Measurements from ENCODE around the gene RAPH1. TPM values are rescaled to one million over a fixed set of nuclear protein-coding genes. Genes with fewer than 3 reads are reported as not detected.
A peak's percentile ranks its signal among the peaks of the same experiment; 100 is the strongest.
"Not testable (repeated sequence)": the region's sequence is repeated elsewhere in the genome, so short reads cannot be mapped to it uniquely, and the experiment has no call there.

Gene RAPH1
- total and polyA plus RNA-seq, 2 experiments from 2014 or later: 38.8 to 83.9 TPM

DNA sequence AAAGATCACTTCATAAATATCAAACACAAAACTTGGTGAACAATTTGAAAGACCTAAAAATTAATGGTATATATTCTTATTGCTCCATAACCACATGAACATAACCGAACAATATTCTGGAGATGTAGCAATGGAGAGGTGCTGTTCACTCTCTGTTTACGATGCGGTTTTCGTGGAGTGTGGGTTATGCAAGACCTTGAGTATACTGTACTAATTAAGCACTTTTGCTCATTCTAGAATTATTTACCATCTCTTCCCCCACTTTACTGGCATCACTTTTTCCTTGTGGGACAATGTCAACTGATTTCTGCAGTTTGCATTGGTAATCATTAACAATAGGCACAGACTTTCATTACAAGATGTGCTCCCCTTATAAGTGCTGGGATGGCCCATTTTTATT, 97.6 kb downstream of the RAPH1 start:
- 0 out of 2 replicates have a peak overlapping the region, but pooled peaks have one; percentile 5 for H3K9ac ChIP-seq
- DNase-seq: peak; percentile 30
- H3K9me3 ChIP-seq (ENCODE audit: low read depth): no peaks in the 10 kb centered on the region
- H3K9me2 ChIP-seq (ENCODE audit: insufficient read depth): no peaks in the 10 kb centered on the region
- peaks cover 21% of the 10 kb centered on the region; the same call in 1 of the 2 replicates for H4K20me1 ChIP-seq (ENCODE audit: insufficient read depth)
- no peak overlapping the region for H2AFZ ChIP-seq
- peaks cover 85% of the 10 kb centered on the region for H3F3A ChIP-seq (ENCODE audit: insufficient read depth)
- H3K27ac ChIP-seq: peak overlapping the region; percentile 25
- in situ Hi-C loops (cut with MboI): no loop called here
- 92 to 97% methylated on average over 4 of the region's 4 CpGs for WGBS, 2 experiments (ENCODE audit: low coverage in 1 of 2, low lambda C conversion rate in 2 of 2, missing lambda C conversion rate in 2 of 2)
- H3K36me3 ChIP-seq (ENCODE audit: low read depth): peaks cover 83% of the 10 kb centered on the region
- no peak overlapping the region for H3K4me3 ChIP-seq
- no peaks in the 10 kb centered on the region for H3K27me3 ChIP-seq (replicated peaks; ENCODE audit: insufficient read depth)
- peaks cover 22% of the 10 kb centered on the region; the same call in 1 of the 2 replicates for H3K4me1 ChIP-seq (ENCODE audit: insufficient read depth)
- peaks cover 81% of the 10 kb centered on the region for H3K79me2 ChIP-seq (ENCODE audit: insufficient read depth)
- no peak overlapping the region for H3K4me2 ChIP-seq (ENCODE audit: unreplicated experiment)
- TF ChIP-seq EZH2 (IDR thresholded peaks at IDR 0.05; ENCODE audit: insufficient read depth, poor library complexity, severe bottlenecking): no peak
- TF ChIP-seq EZH2phosphoT487 (IDR thresholded peaks at IDR 0.05; ENCODE audit: insufficient read depth, low read depth): no peak

DNA sequence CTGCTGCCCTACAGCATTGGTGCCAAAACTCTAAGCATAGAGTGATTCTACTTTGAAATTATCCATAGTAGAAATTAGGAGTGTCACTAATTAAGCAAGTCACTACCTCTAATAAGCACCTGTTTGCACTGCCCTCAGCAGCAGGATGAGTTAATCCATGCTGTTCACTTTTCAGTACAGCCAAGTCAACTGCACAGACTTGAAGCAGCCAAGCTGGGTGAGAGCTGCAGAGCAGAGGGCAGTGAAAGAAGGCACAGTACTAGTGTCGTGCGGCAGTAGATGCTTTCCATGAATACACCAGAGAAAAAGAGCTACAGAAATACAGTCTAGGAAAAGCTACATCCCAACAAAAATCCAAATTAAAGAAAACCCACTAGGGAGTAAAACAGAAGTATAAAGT, 98.6 kb downstream of the RAPH1 start:
- no peak for TF ChIP-seq EZH2 (IDR thresholded peaks at IDR 0.05; ENCODE audit: insufficient read depth, poor library complexity, severe bottlenecking)
- no peak for TF ChIP-seq EZH2phosphoT487 (IDR thresholded peaks at IDR 0.05; ENCODE audit: insufficient read depth, low read depth)
- peaks cover 82% of the 10 kb centered on the region for H3K36me3 ChIP-seq (ENCODE audit: low read depth)
- 0 out of 2 replicates have a peak overlapping the region, but pooled peaks have one; percentile 5 for H3K27ac ChIP-seq
- H3K4me3 ChIP-seq: no peak overlapping the region
- H3K79me2 ChIP-seq (ENCODE audit: insufficient read depth): peaks cover 86% of the 10 kb centered on the region
- H3K4me2 ChIP-seq (ENCODE audit: unreplicated experiment): no peak overlapping the region
- no peak overlapping the region for H2AFZ ChIP-seq
- no peaks in the 10 kb centered on the region for H3K27me3 ChIP-seq (replicated peaks; ENCODE audit: insufficient read depth)
- 78 to 82% methylated on average over 2 of the region's 2 CpGs for WGBS, 2 experiments (ENCODE audit: low coverage in 1 of 2, low lambda C conversion rate in 2 of 2, missing lambda C conversion rate in 2 of 2)
- H3F3A ChIP-seq (ENCODE audit: insufficient read depth): peaks cover 85% of the 10 kb centered on the region
- DNase-seq: no peak
- no peak overlapping the region for H3K9ac ChIP-seq
- H3K9me2 ChIP-seq (ENCODE audit: insufficient read depth): no peaks in the 10 kb centered on the region
- peaks cover 30% of the 10 kb centered on the region; the same call in 1 of the 2 replicates for H3K4me1 ChIP-seq (ENCODE audit: insufficient read depth)
- H4K20me1 ChIP-seq (ENCODE audit: insufficient read depth): peaks cover 21% of the 10 kb centered on the region; the same call in 1 of the 2 replicates
- no peaks in the 10 kb centered on the region for H3K9me3 ChIP-seq (ENCODE audit: low read depth)
- in situ Hi-C loops (cut with MboI): no loop called here

GRCh38 chr2:203432811-203433210, 102.3 kb downstream of the RAPH1 start:
- WGBS, 2 experiments (ENCODE audit: low coverage in 1 of 2, low lambda C conversion rate in 2 of 2, missing lambda C conversion rate in 2 of 2): 81 to 84% methylated on average over 6 of the region's 6 CpGs

DNA sequence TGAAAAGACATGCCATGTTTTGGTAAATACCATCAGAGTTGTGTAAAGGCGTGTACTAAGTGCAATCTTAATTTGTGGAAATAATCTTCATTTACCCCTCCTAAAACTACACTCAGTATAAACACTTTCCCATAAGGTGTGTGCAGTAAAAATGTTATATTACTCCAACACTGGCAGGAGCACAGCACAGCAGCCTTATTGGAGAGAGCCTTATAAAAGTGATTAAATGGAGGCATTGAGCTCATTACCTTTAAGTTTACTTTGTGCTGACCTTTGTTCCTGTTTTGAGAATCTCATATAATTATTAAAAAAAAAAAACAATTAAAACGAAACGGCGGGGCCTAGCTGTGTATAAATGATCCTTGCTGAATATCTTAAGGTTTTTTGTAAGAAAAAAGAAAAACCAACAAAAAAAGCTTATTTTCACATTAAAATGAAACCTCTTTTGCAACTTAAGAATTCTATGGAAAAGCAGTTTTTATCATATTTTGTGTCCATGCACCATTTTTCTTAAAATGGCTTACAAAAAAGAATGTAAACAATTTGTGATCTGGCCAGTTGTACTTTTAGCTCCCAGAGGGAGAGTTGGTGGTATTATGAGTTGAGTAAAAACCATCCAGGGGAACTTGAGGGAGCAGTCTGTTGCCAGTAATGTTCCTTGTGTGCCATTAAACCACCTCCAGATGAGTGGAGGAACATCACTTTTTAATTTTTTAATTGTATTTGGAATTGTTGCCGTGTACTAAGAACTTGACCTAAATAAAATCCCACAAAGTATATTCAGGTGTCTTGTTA, 103.5 kb downstream of the RAPH1 start:
- no peak overlapping the region for H2AFZ ChIP-seq
- no peak overlapping the region for H3K9ac ChIP-seq
- no peaks in the 10 kb centered on the region for H3K27me3 ChIP-seq (replicated peaks; ENCODE audit: insufficient read depth)
- no peaks in the 10 kb centered on the region for H3K9me2 ChIP-seq (ENCODE audit: insufficient read depth)
- TF ChIP-seq EZH2phosphoT487 (IDR thresholded peaks at IDR 0.05; ENCODE audit: insufficient read depth, low read depth) (no peak), EZH2 (IDR thresholded peaks at IDR 0.05; ENCODE audit: insufficient read depth, poor library complexity, severe bottlenecking) (no peak)
- no peak overlapping the region for H3K4me2 ChIP-seq (ENCODE audit: unreplicated experiment)
- no peaks in the 10 kb centered on the region for H3K9me3 ChIP-seq (ENCODE audit: low read depth)
- H3K79me2 ChIP-seq (ENCODE audit: insufficient read depth): peaks cover 48% of the 10 kb centered on the region
- peaks cover 29% of the 10 kb centered on the region for H3K4me1 ChIP-seq (ENCODE audit: insufficient read depth)
- WGBS, 2 experiments (ENCODE audit: low coverage in 1 of 2, low lambda C conversion rate in 2 of 2, missing lambda C conversion rate in 2 of 2): 76 to 77% methylated on average over 5 of the region's 5 CpGs
- H4K20me1 ChIP-seq (ENCODE audit: insufficient read depth): 0 out of 2 replicates have a peak, but pooled peaks cover 4% of the 10 kb centered on the region
- peaks cover 94% of the 10 kb centered on the region for H3F3A ChIP-seq (ENCODE audit: insufficient read depth)
- H3K27ac ChIP-seq: peak overlapping the region; percentile 10
- peaks cover 42% of the 10 kb centered on the region for H3K36me3 ChIP-seq (ENCODE audit: low read depth)
- DNase-seq: no peak
- H3K4me3 ChIP-seq: no peak overlapping the region
- in situ Hi-C loops (cut with MboI): no loop called here

More at GRCh38 chr2:203432811-203433210, 102.3 kb downstream of the RAPH1 start:
- Histone ChIP-seq H3K4me1 (ENCODE audit: insufficient read depth) (peaks cover 29% of the 10 kb centered on the region), H3K9me3 (ENCODE audit: low read depth) (no peaks in the 10 kb centered on the region), H3K36me3 (ENCODE audit: low read depth) (peaks cover 54% of the 10 kb centered on the region), H3K27me3 (replicated peaks; ENCODE audit: insufficient read depth) (no peaks in the 10 kb centered on the region), H3F3A (ENCODE audit: insufficient read depth) (peaks cover 94% of the 10 kb centered on the region), H2AFZ (no peak overlapping the region), H3K27ac (peak overlapping the region; percentile 10; the same call in 1 of the 2 replicates), H3K9me2 (ENCODE audit: insufficient read depth) (no peaks in the 10 kb centered on the region), H4K20me1 (ENCODE audit: insufficient read depth) (peaks cover 7% of the 10 kb centered on the region; the same call in 1 of the 2 replicates), H3K4me3 (no peak overlapping the region), H3K79me2 (ENCODE audit: insufficient read depth) (peaks cover 60% of the 10 kb centered on the region), H3K4me2 (ENCODE audit: unreplicated experiment) (no peak overlapping the region), H3K9ac (no peak overlapping the region)
- in situ Hi-C loops (cut with MboI): no loop called here
- DNase-seq: no peak
- TF ChIP-seq EZH2phosphoT487 (IDR thresholded peaks at IDR 0.05; ENCODE audit: insufficient read depth, low read depth) (no peak), EZH2 (IDR thresholded peaks at IDR 0.05; ENCODE audit: insufficient read depth, poor library complexity, severe bottlenecking) (no peak)

GRCh38 chr2:203429643-203430042, 105.5 kb downstream of the RAPH1 start:
- H4K20me1 ChIP-seq (ENCODE audit: insufficient read depth); H3K9ac ChIP-seq; H3K9me3 ChIP-seq (ENCODE audit: low read depth); in situ Hi-C loops (cut with MboI); H3K4me2 ChIP-seq (ENCODE audit: unreplicated experiment); H3K4me3 ChIP-seq; H3K9me2 ChIP-seq (ENCODE audit: insufficient read depth); H3K27me3 ChIP-seq (replicated peaks; ENCODE audit: insufficient read depth); H2AFZ ChIP-seq: not testable (repeated sequence)
- H3K36me3 ChIP-seq (ENCODE audit: low read depth): peaks cover 22% of the 10 kb centered on the region
- peaks cover 30% of the 10 kb centered on the region for H3K4me1 ChIP-seq (ENCODE audit: insufficient read depth)
- H3F3A ChIP-seq (ENCODE audit: insufficient read depth): peaks cover 90% of the 10 kb centered on the region
- H3K79me2 ChIP-seq (ENCODE audit: insufficient read depth): peaks cover 28% of the 10 kb centered on the region
- H3K27ac ChIP-seq: peak overlapping the region; percentile 76
- DNase-seq: peak; percentile 32
- WGBS, 2 experiments (ENCODE audit: low coverage in 1 of 2, low lambda C conversion rate in 2 of 2, missing lambda C conversion rate in 2 of 2): 78 to 88% methylated on average over 2 to 4 of the region's 4 CpGs

Measured in GM23248 (cell line).